ENCODE results near the gene GATAD2A.

GATAD2A gene

DNA sequence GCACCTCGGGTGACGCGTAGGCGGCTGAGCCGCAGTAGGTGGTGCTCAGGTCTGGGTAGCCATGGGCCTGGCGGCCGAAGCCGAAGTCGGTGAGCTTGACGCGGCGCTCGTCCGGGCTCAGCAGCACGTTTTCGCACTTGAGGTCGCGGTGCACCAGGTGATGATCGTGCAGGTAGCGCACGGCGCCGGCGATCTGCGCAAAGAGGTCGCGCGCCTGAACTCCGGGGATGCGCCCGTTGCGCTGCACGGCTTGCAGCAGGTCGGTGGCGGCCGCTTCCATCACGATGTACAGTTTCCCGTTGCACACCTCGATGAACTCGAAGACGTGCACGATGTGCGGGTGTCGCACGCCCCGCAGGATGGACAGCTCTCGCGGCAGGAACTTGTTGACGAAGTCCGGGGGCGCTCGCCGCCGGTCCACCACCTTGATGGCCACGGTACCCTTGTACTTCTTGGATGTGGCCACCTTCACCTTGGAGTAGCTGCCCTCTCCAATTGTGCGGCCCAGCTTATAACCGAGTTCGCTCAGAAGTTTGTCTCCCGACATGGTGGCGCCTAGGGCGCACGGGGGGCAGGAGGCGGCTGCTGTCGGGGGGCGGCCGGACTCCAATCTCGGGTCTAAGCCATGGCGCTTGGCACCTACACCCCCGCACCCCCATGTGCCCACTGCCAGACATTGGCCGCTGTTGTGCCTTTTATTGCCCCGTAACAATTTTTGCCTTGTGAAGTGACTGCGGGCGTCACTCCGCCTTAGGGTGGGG, 109.6 kb downstream of the GATAD2A start, which contains the start of gene TSSK6:
TSSK6 (minus strand) TSS at position 668 of the 761 bp plus-strand sequence; CDS start at position 547, 121 bp downstream.
- no peak for FAIRE-seq

DNA sequence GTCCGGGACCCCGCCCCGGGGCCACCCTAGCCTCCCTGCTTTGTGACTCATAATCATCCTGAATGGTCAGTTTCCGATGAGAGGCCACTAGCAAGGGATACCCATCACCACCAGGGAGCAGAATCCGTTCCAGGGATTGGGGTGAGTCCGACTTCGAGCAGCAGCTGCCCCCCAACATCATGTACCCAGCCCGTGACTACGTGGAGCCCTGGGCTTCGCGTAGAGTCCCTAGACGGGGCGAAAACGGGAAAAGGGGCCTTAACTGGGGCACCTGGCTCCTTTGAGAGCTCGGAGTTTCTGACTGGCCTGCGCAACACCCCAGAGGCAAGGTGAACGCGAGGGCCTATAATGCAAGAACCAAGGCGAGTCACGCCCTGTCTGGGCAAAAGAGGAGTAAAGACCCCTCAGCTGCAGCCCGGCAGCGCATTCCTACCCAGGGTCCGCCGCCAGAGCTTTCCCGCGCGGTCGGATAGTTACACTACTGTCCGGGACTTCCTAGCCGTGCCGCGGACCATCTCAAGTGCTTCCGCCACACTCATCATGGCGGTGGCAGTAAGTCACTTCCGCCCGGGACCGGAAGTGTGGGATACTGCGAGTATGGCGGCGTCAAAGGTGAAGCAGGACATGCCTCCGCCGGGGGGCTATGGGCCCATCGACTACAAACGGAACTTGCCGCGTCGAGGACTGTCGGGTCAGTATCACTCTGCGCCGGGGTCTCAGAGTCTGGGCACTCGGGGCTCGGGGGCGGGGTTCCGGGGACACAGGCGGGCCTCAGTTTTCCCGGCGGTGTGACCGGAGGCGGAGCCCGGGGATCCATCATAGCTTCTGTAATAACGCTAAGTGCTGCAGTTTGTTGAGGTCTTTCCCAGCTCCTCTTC, 110.4 kb downstream of the GATAD2A start, which contains the start of gene NDUFA13:
NDUFA13 (plus strand) TSS at position 584 of the 878 bp plus-strand sequence; CDS start at position 598, 14 bp downstream.
- FAIRE-seq: no peak

DNA sequence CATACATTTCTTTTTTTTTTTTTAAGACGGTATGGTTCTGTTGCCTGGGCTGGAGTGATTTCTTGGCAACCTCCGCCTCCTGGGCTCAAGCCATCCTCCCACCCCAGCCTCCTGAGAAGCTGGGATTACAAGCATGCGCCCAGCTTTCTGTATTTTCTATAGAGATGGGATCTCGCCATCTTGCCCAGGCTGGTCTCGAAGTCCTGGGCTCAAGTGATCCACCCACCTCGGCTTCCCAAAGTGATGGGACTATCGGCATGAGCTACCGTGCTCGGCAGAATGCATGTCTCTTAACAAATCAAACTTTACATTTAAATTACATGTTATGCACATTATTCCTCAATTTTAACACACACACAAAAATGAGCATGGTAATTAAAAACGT, 111.8 kb downstream of the GATAD2A start:
- no peak for FAIRE-seq

DNA sequence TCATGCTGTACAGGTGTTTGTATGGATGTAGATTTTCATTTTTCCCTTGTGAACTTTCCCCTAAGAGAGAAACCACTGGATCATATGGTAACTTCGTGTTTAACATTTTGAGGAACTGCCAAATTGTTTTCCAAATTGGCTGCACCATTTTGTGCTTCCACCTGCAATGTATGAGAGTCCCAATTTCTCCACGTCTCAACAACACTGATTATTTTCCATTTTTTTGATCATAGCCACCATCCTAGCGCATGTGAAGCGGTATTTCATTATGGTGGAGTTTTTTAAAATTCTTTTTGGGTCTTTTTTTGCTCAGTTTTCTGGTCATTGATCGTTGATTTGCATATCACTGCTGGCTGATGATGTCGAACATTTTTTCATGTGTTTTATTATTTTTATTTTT, 115.5 kb downstream of the GATAD2A start:
- no peak for FAIRE-seq

DNA sequence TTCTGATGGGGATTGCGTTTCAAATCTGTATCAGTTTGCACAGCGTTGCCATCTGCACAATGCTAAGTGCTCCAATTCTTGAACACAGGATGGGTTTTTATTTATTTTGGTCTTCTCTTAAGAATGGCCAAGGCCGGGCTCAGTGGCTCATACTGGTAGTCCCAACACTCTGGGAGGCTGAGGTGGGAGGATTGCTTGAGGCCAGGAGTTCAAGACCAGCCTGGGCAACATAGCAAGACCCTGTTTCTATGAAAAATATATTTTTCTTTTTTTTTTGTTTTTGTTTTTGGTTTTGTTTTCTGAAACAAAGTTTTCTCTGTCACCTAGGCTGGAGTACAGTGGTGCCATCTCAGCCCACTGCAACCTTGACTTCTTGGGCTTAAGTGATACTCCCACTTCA, 117.7 kb downstream of the GATAD2A start:
- no peak for FAIRE-seq

DNA sequence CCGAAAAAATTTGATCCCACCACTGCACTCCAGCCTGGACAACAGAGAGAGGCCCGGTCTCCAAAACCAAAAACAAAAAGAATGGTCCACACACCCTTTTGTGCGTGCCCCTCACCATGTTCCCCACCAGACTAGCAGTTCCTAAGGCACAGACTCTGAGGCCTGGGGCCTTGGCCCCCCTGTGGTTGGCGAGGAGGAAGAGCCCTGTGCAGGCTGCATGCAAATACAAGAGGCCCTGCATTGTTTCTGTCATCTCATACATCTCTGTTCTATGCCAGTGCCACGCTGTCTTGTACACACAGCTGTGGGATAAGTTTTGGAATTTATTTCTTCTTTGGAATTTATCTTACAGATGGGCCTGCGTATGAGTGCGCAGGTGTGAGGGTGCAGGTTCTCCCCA, 118.6 kb downstream of the GATAD2A start:
- no peak for FAIRE-seq

DNA sequence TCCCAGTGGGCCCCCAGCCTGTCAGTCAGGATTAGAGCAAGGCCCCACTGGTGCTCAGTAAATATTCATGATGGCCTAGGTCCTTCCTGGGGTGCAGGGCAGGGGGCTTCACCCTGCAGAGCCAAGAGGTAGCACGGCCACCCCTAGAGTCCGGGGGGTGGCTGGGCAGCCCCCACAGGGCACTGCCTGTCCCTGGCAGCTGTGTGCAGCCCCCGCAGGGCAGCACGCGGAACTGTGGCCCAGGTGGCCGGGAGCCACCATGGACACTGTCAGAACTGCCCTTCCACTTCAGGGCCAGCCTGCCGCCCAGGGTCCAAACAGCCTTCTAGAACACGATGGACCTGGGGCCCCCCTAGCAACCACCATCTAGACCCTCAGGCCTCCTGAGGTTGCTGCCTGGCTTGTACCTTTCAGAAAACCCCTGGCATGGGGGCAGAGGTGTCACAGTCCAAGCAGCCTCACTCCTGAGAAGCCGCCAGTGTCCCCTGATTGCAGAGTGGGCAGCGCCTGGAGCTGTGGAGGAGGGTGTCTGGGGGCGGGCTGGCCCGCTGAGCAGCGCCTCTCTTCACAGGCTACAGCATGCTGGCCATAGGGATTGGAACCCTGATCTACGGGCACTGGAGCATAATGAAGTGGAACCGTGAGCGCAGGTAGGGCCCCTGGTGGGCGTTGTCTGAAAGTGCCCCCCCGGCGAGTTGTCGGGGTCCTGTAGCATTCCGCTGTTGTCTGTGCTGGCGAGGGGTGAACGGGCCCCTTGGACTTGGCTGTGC, 120.3 kb downstream of the GATAD2A start:
- no peak for FAIRE-seq

DNA sequence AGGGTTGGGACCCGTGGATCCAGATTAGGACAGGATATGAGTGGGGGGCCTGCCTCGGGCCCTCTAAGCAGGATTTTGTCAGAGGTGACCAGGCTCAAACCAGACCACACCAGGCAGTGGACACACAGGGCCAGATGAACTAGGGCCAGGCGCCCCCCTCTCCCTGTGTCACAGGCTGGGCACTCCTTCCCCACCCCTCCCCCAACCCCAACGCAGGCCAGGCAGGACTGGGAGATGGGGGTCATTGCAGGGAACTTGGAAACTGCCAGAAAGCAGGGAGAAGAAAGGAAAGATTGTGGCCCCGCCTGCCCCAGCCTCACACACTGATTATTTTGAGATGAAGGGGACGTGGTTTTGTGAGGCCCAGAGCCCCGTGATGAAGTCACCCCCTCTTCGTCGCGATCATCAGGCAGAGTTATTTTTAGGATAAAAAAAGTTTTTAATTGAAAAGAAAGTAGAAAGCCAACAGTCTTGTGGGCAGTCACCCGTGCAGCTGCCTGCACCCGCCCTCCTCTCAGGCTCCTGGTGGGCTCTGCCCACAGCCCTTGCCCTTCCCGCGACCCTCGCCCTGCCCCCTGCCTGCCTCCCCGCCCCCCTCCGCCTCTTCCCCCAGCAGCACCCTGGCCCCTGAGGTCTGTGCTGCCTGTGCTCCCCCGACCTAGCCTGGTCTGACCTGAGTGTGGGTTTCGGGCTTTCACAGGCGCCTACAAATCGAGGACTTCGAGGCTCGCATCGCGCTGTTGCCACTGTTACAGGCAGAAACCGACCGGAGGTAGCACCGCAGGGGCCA, 121.3 kb downstream of the GATAD2A start:
- no peak for FAIRE-seq

DNA sequence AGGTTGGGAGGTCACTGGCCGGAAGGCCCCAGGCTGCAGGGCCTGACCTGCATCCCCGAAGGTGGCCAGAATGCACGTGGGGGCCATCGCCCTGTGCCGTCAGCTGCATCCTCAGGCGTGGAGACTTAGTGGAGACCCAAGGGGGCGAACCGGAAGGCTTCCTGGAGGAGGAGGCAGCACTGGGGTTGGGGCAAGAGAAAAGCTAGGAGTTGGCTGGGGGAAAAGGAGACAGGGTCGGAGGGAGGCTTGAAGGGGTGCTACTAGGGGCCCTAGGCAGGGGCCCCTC, 121.8 kb downstream of the GATAD2A start:
- FAIRE-seq: no peak

DNA sequence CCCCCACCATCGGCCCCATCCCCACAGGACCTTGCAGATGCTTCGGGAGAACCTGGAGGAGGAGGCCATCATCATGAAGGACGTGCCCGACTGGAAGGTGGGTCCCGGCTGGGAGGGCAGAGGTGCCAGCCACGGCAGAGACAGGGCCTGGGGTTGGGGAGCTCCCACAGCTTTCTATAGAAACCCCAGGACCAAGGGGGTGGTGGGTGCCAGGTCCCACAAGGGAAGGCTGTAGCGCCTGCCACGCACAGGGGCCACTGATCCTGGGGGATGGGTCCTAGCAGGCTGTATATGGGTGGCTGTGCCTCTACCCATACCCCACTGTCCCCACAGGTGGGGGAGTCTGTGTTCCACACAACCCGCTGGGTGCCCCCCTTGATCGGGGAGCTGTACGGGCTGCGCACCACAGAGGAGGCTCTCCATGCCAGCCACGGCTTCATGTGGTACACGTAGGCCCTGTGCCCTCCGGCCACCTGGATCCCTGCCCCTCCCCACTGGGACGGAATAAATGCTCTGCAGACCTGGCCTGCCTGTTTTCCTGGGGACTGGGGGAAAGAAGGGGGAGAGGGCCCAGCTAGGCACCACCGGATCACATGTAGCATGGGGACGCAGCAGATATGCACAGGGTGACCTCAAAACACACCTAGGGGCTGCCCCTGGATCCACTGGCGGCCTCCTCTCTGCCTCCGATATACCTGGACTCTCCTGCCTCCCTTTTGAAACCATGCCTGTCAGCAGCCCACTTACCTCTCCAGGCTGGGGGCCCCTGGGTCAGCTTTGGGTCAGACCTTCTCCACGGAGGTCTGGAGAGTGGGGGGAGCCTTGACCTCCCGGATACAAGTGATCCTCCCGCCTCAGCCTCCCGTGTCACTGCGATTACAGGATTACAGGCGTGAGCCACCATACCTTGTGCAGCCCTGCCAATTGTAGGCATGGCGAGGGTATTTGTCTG, 122.5 kb downstream of the GATAD2A start:
- FAIRE-seq: no peak

DNA sequence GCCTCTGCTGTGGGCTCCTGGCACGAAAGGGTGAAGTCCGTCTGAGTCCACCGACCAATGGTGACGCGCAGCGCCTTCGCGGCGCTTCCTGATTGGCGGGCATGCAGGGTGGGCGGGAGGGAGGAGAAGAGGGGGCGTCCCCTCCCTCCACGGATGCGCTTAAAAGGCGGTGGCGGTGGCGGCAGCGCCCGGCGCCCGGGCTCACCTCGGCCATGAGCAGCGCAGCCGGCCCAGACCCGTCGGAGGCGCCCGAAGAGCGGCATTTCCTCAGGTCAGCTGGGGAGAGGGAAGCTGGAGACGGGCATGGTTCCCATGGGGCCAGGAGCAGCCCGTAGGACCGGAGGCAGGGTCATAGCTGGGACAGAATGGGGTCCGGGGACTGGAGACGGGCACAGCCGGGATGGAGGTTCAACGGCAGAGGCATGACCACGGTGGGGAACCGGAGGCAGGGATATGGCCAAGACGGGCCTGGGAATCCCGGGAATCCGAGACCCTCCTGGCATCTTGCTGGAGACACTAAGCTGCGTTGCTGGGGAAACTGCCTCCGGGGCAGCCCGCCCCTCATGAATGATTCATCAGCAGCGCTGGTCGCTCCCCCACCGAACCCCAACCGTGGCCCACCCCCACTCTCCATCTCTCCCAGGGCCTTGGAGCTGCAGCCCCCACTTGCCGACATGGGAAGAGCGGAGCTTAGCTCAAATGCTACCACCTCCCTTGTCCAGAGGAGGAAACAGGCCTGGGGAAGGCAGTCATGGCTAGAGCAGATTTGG, 123.4 kb downstream of the GATAD2A start, which contains the start of gene YJEFN3:
YJEFN3 (plus strand) TSS at position 191 of the 770 bp plus-strand sequence; CDS start at position 213, 22 bp downstream.
- no peak for FAIRE-seq

DNA sequence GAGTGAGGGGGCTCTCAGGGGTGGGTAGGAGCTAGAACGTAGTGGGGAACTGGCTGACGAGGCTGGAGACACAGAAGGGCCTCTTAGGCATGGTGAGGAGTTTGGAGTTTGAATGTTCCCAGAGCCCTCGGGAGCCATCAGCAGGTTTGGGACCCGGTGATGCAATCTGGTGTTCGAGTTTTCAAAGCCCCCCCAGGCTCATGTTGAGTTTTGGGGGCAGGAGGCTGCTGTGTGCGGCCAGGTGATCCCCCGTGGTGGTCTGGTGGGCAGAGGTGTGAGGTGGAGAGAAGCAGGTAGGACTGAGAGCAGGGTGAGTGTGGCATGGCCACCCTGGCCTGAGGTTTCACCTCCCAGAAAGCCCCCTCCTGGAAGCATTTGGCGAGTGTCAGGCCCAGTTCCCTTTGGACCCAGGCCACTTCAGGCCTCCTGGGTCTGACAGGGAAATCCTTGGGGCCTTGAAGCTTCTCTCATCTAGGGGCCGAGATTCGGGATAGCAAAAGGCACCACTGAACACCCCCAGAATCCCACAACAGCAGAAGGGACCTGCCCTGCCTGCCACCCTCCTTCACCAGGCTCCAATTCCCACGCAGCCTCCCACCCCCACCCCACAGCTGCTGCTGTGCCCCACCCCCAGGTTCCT, 124.4 kb downstream of the GATAD2A start:
- no peak for FAIRE-seq

DNA sequence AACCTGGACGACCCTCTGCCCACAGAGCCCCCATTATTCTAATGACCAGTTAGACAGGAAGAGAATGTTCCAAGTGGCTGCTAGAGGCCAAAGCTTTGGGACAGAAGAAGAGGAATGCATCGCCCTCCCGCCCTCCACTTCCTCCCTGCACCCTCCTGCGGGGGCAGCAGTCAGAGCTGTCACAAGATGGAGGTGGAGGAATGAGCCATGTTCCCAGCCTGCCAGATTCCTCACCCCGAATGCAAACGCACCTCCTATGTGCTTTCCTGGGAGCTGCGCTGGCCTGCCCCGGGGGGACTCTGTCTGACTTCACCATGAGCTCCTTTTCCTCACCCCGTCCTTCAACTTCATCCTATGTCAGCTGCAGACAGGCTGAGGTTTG, 124.9 kb downstream of the GATAD2A start:
- FAIRE-seq: no peak

DNA sequence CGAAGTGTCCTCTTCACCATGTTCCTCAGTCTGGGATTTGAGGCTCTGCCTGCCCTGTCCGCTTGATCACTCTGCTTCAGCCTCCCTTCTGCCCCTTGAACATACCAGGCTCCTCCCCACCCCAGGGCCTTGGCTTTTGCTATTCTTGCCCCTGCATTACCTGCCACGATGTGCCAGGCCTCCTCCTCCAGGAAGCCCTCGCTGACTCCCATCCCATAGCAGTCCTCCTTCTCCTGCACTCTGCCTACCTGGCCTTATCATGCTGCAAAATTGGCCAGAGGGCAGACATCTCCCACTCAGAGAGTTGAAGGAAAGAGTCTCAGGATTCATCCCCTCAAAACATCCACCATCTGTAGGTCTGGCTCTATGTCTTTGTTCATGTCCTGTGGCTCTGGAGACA, 125.4 kb downstream of the GATAD2A start:
- FAIRE-seq: no peak

DNA sequence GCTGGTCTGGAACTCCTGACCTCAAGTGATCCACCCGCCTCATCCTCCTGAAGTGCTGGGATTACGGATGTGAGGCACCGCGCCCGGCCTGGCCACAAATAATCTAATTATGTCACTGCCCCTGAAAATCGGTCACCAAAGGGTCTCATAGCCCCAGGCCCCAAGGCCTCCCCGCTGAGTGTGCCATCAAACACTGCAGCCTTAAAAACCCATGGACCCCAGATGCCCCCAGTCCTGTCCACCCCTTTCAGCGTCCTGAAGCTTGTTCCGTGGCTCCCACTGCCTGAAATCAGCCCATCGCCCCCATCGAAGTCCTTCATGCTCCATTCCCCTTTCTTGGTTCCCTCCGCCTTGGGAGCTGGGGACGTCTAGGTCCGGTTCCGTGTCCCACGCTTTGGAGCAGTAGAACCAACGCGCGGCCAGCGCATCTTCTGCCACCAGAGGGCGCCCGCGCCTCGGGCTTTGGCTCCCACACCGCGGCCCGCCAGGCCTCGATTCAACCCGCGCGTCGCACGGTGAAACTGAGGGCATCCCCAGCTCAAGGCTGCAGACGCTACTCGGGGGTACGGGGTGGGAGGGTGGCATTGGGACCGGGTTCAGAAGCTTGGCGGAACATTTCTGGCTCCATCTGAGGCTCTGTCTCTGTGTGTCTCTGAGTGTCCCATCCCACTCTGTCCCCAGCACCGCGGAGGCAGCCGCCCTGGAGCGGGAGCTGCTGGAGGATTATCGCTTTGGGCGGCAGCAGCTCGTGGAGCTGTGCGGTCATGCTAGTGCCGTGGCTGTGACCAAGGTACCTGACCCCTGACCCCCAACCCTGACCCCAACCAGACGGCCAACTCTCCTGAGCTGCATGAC, 126.7 kb downstream of the GATAD2A start:
- no peak for FAIRE-seq

DNA sequence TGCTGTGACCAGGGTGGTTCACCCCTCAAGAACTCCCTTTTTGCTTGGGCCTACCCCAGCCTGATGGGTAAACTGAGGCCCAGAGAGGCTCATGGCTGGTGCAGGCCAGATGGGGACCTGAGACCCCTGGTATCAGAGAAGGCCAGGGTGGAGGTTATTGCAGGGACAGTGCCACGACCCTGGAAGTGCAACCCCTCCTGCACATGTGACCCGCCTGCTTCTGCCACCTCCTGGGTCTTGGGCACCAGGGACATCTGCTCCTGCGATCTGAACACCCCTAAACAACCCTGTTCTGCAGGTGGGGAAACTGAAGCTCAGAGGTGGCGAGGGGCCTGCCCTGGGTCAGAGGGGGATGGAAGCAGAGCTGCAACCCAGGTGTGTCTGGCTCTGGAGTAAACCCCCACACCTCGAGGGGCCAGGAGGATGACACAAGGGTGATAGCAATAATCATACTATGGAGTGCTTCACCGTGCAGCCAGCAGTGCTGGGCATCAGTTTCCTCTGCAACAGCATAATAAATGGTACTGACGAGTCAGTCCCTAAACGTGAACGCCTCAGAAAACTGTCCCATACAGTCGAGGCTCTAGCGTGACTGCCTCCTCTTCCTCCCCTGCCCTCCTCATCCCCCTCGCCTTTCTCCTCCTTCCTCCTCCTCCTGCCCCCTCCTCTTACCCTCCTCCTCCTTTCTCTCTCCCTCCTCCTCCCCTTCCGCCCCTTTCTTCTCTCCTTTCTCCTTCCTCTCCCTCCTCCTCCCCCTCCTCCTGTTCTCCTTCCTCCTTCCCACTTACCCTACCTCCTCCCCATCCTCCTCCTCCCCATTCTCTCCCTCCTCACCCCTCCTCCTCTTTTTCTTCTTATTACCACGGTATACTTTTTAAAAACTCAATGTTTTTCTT, 127.6 kb downstream of the GATAD2A start:
- no peak for FAIRE-seq

DNA sequence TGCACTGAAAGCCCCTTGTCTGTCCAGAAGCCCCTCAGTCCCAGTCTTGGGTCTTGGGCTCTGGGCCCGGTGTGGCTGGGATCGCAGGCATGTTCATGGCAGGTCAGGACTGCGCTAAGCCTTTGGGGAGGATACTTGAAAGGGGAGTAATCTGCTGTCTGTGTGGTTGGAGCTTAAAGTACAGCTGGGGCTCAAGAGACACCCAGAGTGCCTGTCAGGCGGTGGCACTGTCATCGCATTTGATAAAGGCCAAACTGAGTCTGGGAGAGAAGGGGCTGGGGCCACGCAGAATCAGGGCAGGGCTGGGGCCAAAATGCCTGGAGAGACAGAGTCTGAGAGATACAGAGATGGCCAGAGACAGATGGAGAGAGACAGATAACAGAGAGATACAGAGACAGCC, 128.4 kb downstream of the GATAD2A start:
- FAIRE-seq: no peak

Measured in colon (tissue), 2 donors.